Smooth muscle cell (in vitro differentiated cells): ENCODE data around the gene NCKAP5. TPM values are rescaled to one million over a fixed set of nuclear protein-coding genes. Genes with fewer than 3 reads are reported as not detected.

Source experiments
- DNase-seq: peaks from one replicate; lab custom pipeline; 2025; ENCODE audit not compliant: unreplicated experiment; lab: John Stamatoyannopoulos, UW
- H2AFZ ChIP-seq: fragments of 200-600 bp; sonication (generic); 2 replicates; pipeline ENCODE4 v1.6.0; 2016; ENCODE audit warnings: antibody characterized with exemption, low read depth, mild to moderate bottlenecking
- H3F3A ChIP-seq: fragments of 200-600 bp; sonication (generic); 2 replicates; pipeline ENCODE4 v1.6.0; 2017; ENCODE audit warnings: antibody characterized with exemption, low read depth
- H3K27ac ChIP-seq: fragments of 200-600 bp; sonication (generic); 2 replicates; pipeline ENCODE4 v1.5.1; 2016; ENCODE audit warnings: low read depth, mild to moderate bottlenecking
- H3K27me3 ChIP-seq: fragments of 200-600 bp; sonication (generic); 2 replicates; pipeline ENCODE4 v1.6.1; 2016; ENCODE audit warnings: low read depth, mild to moderate bottlenecking
- H3K36me3 ChIP-seq: fragments of 200-600 bp; sonication (generic); 2 replicates; pipeline ENCODE4 v1.5.1; 2016; ENCODE audit warnings: low read depth
- H3K4me1 ChIP-seq: fragments of 200-600 bp; sonication (generic); 2 replicates; pipeline ENCODE4 v1.5.1; 2016; ENCODE audit warnings: low read depth
- H3K4me2 ChIP-seq: fragments of 200-600 bp; sonication (generic); 2 replicates; pipeline ENCODE4 v1.6.0; 2016; ENCODE audit warnings: mild to moderate bottlenecking
- H3K4me3 ChIP-seq: fragments of 200-600 bp; sonication (generic); 2 replicates; pipeline ENCODE4 v1.5.1; 2016; ENCODE audit warnings: mild to moderate bottlenecking
- H3K79me2 ChIP-seq: fragments of 200-600 bp; sonication (generic); 2 replicates; pipeline ENCODE4 v1.6.0; 2016; ENCODE audit warnings: low read depth, mild to moderate bottlenecking
- H3K9ac ChIP-seq: fragments of 200-600 bp; sonication (generic); 2 replicates; pipeline ENCODE4 v1.6.0; 2016; ENCODE audit warnings: low read depth
- H3K9me3 ChIP-seq: fragments of 200-600 bp; sonication (generic); replicated peaks from 2 replicates; pipeline ENCODE4 v1.5.1; 2016; ENCODE audit warnings: low read depth
- H4K20me1 ChIP-seq: fragments of 200-600 bp; sonication (generic); 2 replicates; pipeline ENCODE4 v1.6.0; 2016; ENCODE audit warnings: low read depth
- CTCF ChIP-seq: fragments of 200-600 bp; sonication (generic); IDR thresholded peaks from 2 replicates; pipeline ENCODE4 v1.5.1; 2017; ENCODE audit warnings: borderline replicate concordance, mild to moderate bottlenecking, antibody characterized with exemption; ENCODE audit not compliant: insufficient read depth, poor library complexity, severe bottlenecking
- WGBS: methylation state at CpG from one replicate; pipeline ENCODE4 v1.1.7; 2016; ENCODE audit warnings: low lambda C conversion rate; 5-methylcytosine and 5-hydroxymethylcytosine counted together
- polyA plus RNA-seq: library from polyadenylated mRNA; unstranded; fragments of >200 nt; fragmentation: Nextera tagmentation; extraction: Ambion mirVana; gene quantifications from 2 replicates; pipeline ENCODE4 v1.2.1, GENCODE V29; 2016
- total RNA-seq: library from RNA; depleted of rRNA; stranded (reverse); fragments of >200 nt; gene quantifications from 2 replicates; pipeline ENCODE4 v1.2.3, GENCODE V29; 2014

NCKAP5 gene
- total and polyA plus RNA-seq, 2 experiments from 2014 or later: 4.6 to 9.5 TPM

DNA sequence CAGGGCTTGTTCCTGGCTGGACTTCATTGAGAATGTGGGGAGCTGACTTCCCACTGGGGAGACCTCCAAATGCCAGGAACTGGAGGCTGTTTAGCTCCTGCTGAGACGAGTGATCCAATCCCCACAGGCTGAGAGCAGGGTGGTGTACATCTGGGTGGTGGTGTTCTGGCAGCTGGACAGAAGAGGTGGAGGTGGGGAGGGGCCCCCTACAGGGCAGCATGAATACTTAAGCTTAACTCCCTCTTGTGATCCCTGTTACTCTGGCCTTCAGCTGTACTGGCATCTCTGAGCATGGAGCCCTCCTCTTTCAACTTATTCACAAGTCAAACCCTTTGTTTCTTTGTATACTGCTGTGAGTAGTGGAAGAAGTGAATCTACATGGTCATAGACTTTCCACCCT, 730.5 kb downstream of the NCKAP5 start:
- H2AFZ ChIP-seq: no peak overlapping the region
- no peak overlapping the region for H3K4me2 ChIP-seq
- no peak for DNase-seq
- WGBS: 76% methylated on average over 1 of the region's 1 CpG
- H3K36me3 ChIP-seq: no peaks in the 10 kb centered on the region
- H3K4me3 ChIP-seq: no peak overlapping the region
- no peaks in the 10 kb centered on the region for H4K20me1 ChIP-seq
- no peaks in the 10 kb centered on the region for H3K9me3 ChIP-seq
- H3K27ac ChIP-seq: no peak overlapping the region
- no peak for TF ChIP-seq CTCF
- H3K9ac ChIP-seq: no peak overlapping the region
- no peaks in the 10 kb centered on the region for H3K27me3 ChIP-seq
- no peaks in the 10 kb centered on the region for H3F3A ChIP-seq
- H3K79me2 ChIP-seq: no peaks in the 10 kb centered on the region
- no peaks in the 10 kb centered on the region for H3K4me1 ChIP-seq

- TF ChIP-seq CTCF: no peak
- WGBS: 26% methylated on average over 3 of the region's 3 CpGs
These were observed 737.9 kb downstream of the NCKAP5 start for GRCh38 chr2:132830321-132830827.

DNA sequence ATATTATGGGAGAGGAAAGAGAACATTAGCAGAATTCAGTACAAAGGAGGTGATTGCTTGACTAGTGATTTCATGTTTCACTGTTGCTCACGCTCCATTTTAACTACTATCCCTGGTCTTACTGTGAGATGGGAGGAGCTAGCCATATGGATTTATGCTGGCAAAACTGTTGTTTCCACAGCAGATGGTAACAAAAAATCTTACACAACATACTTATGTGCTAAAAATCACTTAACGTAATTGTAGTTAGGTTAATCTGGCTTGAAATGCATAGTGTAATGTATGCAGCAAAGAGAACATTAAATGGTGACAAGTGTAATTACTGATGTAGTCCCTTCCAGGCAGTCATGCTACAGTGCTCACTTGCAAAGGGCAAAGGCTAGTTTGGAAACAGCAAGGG, 742.7 kb downstream of the NCKAP5 start:
- no peaks in the 10 kb centered on the region for H3K4me1 ChIP-seq
- H4K20me1 ChIP-seq: no peaks in the 10 kb centered on the region
- H3K9me3 ChIP-seq: no peaks in the 10 kb centered on the region
- H3K9ac ChIP-seq: no peak overlapping the region
- no peaks in the 10 kb centered on the region for H3F3A ChIP-seq
- H2AFZ ChIP-seq: no peak overlapping the region
- H3K27me3 ChIP-seq: no peaks in the 10 kb centered on the region
- no peak overlapping the region for H3K4me2 ChIP-seq
- H3K27ac ChIP-seq: no peak overlapping the region
- H3K36me3 ChIP-seq: no peaks in the 10 kb centered on the region
- WGBS: 82% methylated on average over 2 of the region's 2 CpGs
- H3K4me3 ChIP-seq: no peak overlapping the region
- H3K79me2 ChIP-seq: no peaks in the 10 kb centered on the region
- no peak for DNase-seq
- no peak for TF ChIP-seq CTCF

More at GRCh38 chr2:132830321-132830827, 737.9 kb downstream of the NCKAP5 start:
- no peaks in the 10 kb centered on the region for H3F3A ChIP-seq
- H2AFZ ChIP-seq: no peak overlapping the region
- H4K20me1 ChIP-seq: no peaks in the 10 kb centered on the region
- no peaks in the 10 kb centered on the region for H3K27me3 ChIP-seq
- H3K79me2 ChIP-seq: no peaks in the 10 kb centered on the region
- no peaks in the 10 kb centered on the region for H3K4me1 ChIP-seq
- no peak overlapping the region for H3K27ac ChIP-seq
- no peak overlapping the region for H3K4me2 ChIP-seq
- H3K4me3 ChIP-seq: no peak overlapping the region
- no peak overlapping the region for H3K9ac ChIP-seq
- no peaks in the 10 kb centered on the region for H3K9me3 ChIP-seq
- H3K36me3 ChIP-seq: no peaks in the 10 kb centered on the region
- DNase-seq: no peak

- Histone ChIP-seq H3K9ac (no peak overlapping the region), H3K4me2 (no peak overlapping the region)
- TF ChIP-seq CTCF: no peak
These were observed 743.5 kb downstream of the NCKAP5 start for GRCh38 chr2:132824716-132825115.

More at GRCh38 chr2:132824716-132825115, 743.5 kb downstream of the NCKAP5 start:
- Histone ChIP-seq H3K9me3 (no peaks in the 10 kb centered on the region), H3K27ac (no peak overlapping the region), H3K4me1 (no peaks in the 10 kb centered on the region), H3K27me3 (no peaks in the 10 kb centered on the region), H3K4me3 (no peak overlapping the region), H3K36me3 (no peaks in the 10 kb centered on the region), H2AFZ (no peak overlapping the region), H4K20me1 (no peaks in the 10 kb centered on the region), H3F3A (no peaks in the 10 kb centered on the region), H3K79me2 (no peaks in the 10 kb centered on the region)
- DNase-seq: no peak
